ENCODE measurements around the gene BSDC1.

DNA sequence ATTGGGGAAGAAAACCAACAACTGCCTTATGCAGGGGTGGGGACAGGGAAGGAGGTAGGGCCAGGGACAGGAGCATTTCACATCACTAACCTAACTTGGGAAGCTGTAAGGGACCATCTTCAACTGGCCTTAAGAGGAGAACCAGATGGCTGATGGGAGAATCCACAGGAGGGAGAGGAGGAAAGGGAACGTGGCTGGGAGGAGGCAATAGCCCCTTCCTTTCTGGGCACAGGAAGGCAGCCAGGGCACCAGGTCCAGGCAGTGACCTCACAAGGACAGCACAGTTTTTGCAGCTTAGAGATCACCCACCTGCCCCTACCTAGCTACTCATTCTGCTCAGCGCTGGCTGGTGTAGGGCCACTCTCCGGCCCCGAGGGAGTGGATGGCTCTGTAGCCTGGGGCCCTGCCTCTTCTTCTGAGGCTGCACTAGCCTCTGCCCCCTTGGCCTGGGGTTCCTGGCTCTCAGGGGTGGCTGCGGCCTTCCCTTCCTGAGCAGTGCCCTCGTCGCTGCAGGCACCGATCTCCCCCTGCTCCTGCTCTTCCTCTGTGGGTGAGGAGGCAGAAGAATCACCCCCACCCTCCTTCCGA lies 59.9 kb downstream of the BSDC1 start:
- TF ChIP-seq, protein P1, sequence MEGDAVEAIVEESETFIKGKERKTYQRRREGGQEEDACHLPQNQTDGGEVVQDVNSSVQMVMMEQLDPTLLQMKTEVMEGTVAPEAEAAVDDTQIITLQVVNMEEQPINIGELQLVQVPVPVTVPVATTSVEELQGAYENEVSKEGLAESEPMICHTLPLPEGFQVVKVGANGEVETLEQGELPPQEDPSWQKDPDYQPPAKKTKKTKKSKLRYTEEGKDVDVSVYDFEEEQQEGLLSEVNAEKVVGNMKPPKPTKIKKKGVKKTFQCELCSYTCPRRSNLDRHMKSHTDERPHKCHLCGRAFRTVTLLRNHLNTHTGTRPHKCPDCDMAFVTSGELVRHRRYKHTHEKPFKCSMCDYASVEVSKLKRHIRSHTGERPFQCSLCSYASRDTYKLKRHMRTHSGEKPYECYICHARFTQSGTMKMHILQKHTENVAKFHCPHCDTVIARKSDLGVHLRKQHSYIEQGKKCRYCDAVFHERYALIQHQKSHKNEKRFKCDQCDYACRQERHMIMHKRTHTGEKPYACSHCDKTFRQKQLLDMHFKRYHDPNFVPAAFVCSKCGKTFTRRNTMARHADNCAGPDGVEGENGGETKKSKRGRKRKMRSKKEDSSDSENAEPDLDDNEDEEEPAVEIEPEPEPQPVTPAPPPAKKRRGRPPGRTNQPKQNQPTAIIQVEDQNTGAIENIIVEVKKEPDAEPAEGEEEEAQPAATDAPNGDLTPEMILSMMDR (IDR thresholded peaks at IDR 0.05; ENCODE audit: low read depth, low read length) = no peak
- TF ChIP-seq EZH2phosphoT487 (IDR thresholded peaks at IDR 0.05; ENCODE audit: low read depth) = no peak

All from OCI-LY3 (cell line).